Neural progenitor cell (in vitro differentiated cells): ENCODE results near the gene RBM17.

ENCODE experiments used
- EZH2phosphoT487 ChIP-seq: fragments of 200-600 bp; sonication (generic); IDR thresholded peaks from 2 replicates; pipeline ENCODE4 v1.6.1; 2017; ENCODE audit warnings: antibody characterized with exemption
- TF ChIP-seq, protein P1 (sequence below): fragments of 200-600 bp; sonication (generic); IDR thresholded peaks from 2 replicates; pipeline ENCODE4 v1.5.1; 2017; ENCODE audit warnings: antibody characterized with exemption, mild to moderate bottlenecking

DNA sequence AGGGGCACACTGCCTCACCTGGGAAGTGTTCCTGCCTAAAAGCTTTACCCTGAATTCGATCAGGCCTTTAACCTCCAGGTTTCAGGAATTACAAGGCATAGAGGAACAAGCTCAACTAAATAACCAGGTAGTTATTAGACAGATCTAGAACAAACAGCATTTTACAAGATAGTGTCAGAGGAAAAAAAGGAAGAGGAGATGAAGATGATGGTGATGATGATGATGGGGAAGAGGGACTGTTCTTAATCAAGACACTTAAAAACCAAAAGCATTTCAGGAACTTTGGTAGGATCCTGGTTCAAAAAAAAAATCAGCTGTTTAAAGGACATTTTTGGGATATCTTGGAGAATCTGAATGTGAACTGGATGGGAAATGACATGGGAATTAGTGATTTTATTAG is 11.5 kb downstream of the RBM17 start:
- TF ChIP-seq, protein P1, sequence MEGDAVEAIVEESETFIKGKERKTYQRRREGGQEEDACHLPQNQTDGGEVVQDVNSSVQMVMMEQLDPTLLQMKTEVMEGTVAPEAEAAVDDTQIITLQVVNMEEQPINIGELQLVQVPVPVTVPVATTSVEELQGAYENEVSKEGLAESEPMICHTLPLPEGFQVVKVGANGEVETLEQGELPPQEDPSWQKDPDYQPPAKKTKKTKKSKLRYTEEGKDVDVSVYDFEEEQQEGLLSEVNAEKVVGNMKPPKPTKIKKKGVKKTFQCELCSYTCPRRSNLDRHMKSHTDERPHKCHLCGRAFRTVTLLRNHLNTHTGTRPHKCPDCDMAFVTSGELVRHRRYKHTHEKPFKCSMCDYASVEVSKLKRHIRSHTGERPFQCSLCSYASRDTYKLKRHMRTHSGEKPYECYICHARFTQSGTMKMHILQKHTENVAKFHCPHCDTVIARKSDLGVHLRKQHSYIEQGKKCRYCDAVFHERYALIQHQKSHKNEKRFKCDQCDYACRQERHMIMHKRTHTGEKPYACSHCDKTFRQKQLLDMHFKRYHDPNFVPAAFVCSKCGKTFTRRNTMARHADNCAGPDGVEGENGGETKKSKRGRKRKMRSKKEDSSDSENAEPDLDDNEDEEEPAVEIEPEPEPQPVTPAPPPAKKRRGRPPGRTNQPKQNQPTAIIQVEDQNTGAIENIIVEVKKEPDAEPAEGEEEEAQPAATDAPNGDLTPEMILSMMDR, result no peak
- TF ChIP-seq EZH2phosphoT487, result no peak
